Measurements from ENCODE around the gene BASP1.
"Not testable (repeated sequence)": the region's sequence is repeated elsewhere in the genome, so short reads cannot be mapped to it uniquely, and the experiment has no call there.

The BASP1 gene

GRCh38 chr5:17217493-17218352, at the start of gene BASP1:
BASP1 (plus strand) TSS chr5:17217631; CDS start chr5:17275217, 57,586 bp downstream.
- peak; percentile 97 for DNase-seq

- DNase-seq: no peak
Observed at GRCh38 chr5:17169507-17169906, 47.9 kb upstream of the BASP1 start.

- no peak for DNase-seq
Observed at GRCh38 chr5:17172791-17173190, 44.6 kb upstream of the BASP1 start.

- no peak for DNase-seq
Observed at GRCh38 chr5:17174965-17175364, 42.5 kb upstream of the BASP1 start.

- DNase-seq: no peak
Observed at GRCh38 chr5:17177501-17178372, 39.7 kb upstream of the BASP1 start.

- no peak for DNase-seq
Observed at GRCh38 chr5:17178373-17178675, 39.1 kb upstream of the BASP1 start.

GRCh38 chr5:17180330-17180843, 37.0 kb upstream of the BASP1 start:
- DNase-seq: no peak

GRCh38 chr5:17180864-17181723, 36.3 kb upstream of the BASP1 start:
- DNase-seq: no peak

GRCh38 chr5:17182494-17182893, 34.9 kb upstream of the BASP1 start:
- DNase-seq: no peak

- no peak for DNase-seq
Observed at GRCh38 chr5:17182981-17183380, 34.5 kb upstream of the BASP1 start.

GRCh38 chr5:17183831-17184230, 33.6 kb upstream of the BASP1 start:
- no peak for DNase-seq

GRCh38 chr5:17184588-17184987, 32.8 kb upstream of the BASP1 start:
- no peak for DNase-seq

GRCh38 chr5:17185349-17185748, 32.1 kb upstream of the BASP1 start:
- DNase-seq: no peak

GRCh38 chr5:17185773-17186172, 31.7 kb upstream of the BASP1 start:
- DNase-seq: no peak

- no peak for DNase-seq
Observed at GRCh38 chr5:17186256-17186655, 31.2 kb upstream of the BASP1 start.

- DNase-seq: no peak
Observed at GRCh38 chr5:17187011-17187785, 30.2 kb upstream of the BASP1 start.

- DNase-seq: no peak
Observed at GRCh38 chr5:17187786-17188170, 29.7 kb upstream of the BASP1 start.

- peak; percentile 97 for DNase-seq
Observed at GRCh38 chr5:17189381-17190036, 27.9 kb upstream of the BASP1 start.

GRCh38 chr5:17190242-17190778, 27.1 kb upstream of the BASP1 start:
- peak; percentile 76 for DNase-seq

- no peak for DNase-seq
Observed at GRCh38 chr5:17190799-17191391, 26.5 kb upstream of the BASP1 start.

- not testable (repeated sequence) for DNase-seq
Observed at GRCh38 chr5:17191574-17191973, 25.9 kb upstream of the BASP1 start.

Data from NCI-H748 treated with DMSO at 0.1 percent for 48 hours (cell line).